ENCODE measurements around the gene FRMD4B.

GRCh38 chr3:69205385-69205784, 180.5 kb downstream of the FRMD4B start:
- TF ChIP-seq POLR2AphosphoS5 (IDR thresholded peaks at IDR 0.05; ENCODE audit: low read depth, low read length) (no peak), TCF7L2 (IDR thresholded peaks at IDR 0.05; ENCODE audit: low read depth, low read length) (no peak), CTCF (IDR thresholded peaks at IDR 0.05) (no peak), REST (IDR thresholded peaks at IDR 0.05; ENCODE audit: insufficient read depth in 1 of 2, low read depth in 2 of 2, low read length in 1 of 2) (no peak)
